Osteocyte (in vitro differentiated cells): ENCODE measurements around the gene WIZ. TPM values are rescaled to one million over a fixed set of nuclear protein-coding genes. Genes with fewer than 3 reads are reported as not detected.

Experiments used
- DNase-seq: peaks from one replicate; pipeline ENCODE4 v3.0.0; 2021; ENCODE audit warnings: mixed read lengths; ENCODE audit not compliant: unreplicated experiment; ENCODE audit errors: extremely low spot score
- H3K27ac Mint-ChIP-seq: one replicate; pipeline ENCODE4 v1.8.0; 2021; ENCODE audit warnings: mild to moderate bottlenecking, mixed read lengths; ENCODE audit not compliant: unreplicated experiment
- H3K27me3 Mint-ChIP-seq: one replicate; pipeline ENCODE4 v1.8.0; 2021; ENCODE audit warnings: mixed read lengths; ENCODE audit not compliant: unreplicated experiment
- H3K36me3 Mint-ChIP-seq: one replicate; pipeline ENCODE4 v1.8.0; 2021; ENCODE audit warnings: mixed read lengths; ENCODE audit not compliant: unreplicated experiment
- H3K4me1 Mint-ChIP-seq: one replicate; pipeline ENCODE4 v1.8.0; 2021; ENCODE audit warnings: mixed read lengths; ENCODE audit not compliant: unreplicated experiment
- H3K4me3 Mint-ChIP-seq: one replicate; pipeline ENCODE4 v1.8.0; 2021; ENCODE audit warnings: mild to moderate bottlenecking, moderate library complexity, mixed read lengths; ENCODE audit not compliant: unreplicated experiment
- H3K9me3 Mint-ChIP-seq: one replicate; pipeline ENCODE4 v1.8.0; 2021; ENCODE audit warnings: mixed read lengths; ENCODE audit not compliant: unreplicated experiment
- total RNA-seq: library from RNA; stranded (reverse); gene quantifications from 2 replicates; pipeline ENCODE4 v1.2.1, GENCODE V29; 2021
- TF ChIP-seq, protein P1 (sequence below): fragments of 200-600 bp; sonication (generic); IDR thresholded peaks from 2 replicates; pipeline ENCODE4 v1.5.0; 2021; ENCODE audit warnings: antibody characterized with exemption, mild to moderate bottlenecking, moderate library complexity

WIZ gene
- total RNA-seq, 1 donor from 2014 or later, result 55.0 TPM

DNA sequence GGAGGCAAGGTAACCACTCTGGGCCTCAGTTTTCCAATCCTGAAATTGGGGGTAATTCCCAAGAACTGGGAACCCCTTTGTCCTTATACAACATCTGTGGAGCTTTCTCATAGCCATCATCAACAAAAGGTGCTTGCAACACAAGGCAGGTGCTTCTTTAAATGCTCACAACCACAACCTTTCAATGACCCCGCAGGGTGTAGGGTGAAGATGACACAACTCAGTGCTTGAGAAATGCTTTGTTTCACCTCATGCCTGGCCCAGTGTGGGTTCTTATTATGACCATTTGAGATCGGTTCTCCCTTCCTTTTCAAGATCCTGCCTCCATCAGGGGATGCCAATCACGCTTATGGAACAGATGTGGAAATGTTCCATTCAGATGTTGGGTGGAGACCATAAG, 8.4 kb downstream of the WIZ start:
- Mint-ChIP-seq H3K27me3 (no peaks in the 10 kb centered on the region), H3K36me3 (no peaks in the 10 kb centered on the region), H3K4me1 (peaks cover 2% of the 10 kb centered on the region), H3K4me3 (no peak overlapping the region), H3K9me3 (no peaks in the 10 kb centered on the region), H3K27ac (no peak overlapping the region)
- no peak for DNase-seq
- TF ChIP-seq, protein P1, sequence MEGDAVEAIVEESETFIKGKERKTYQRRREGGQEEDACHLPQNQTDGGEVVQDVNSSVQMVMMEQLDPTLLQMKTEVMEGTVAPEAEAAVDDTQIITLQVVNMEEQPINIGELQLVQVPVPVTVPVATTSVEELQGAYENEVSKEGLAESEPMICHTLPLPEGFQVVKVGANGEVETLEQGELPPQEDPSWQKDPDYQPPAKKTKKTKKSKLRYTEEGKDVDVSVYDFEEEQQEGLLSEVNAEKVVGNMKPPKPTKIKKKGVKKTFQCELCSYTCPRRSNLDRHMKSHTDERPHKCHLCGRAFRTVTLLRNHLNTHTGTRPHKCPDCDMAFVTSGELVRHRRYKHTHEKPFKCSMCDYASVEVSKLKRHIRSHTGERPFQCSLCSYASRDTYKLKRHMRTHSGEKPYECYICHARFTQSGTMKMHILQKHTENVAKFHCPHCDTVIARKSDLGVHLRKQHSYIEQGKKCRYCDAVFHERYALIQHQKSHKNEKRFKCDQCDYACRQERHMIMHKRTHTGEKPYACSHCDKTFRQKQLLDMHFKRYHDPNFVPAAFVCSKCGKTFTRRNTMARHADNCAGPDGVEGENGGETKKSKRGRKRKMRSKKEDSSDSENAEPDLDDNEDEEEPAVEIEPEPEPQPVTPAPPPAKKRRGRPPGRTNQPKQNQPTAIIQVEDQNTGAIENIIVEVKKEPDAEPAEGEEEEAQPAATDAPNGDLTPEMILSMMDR, result no peak

DNA sequence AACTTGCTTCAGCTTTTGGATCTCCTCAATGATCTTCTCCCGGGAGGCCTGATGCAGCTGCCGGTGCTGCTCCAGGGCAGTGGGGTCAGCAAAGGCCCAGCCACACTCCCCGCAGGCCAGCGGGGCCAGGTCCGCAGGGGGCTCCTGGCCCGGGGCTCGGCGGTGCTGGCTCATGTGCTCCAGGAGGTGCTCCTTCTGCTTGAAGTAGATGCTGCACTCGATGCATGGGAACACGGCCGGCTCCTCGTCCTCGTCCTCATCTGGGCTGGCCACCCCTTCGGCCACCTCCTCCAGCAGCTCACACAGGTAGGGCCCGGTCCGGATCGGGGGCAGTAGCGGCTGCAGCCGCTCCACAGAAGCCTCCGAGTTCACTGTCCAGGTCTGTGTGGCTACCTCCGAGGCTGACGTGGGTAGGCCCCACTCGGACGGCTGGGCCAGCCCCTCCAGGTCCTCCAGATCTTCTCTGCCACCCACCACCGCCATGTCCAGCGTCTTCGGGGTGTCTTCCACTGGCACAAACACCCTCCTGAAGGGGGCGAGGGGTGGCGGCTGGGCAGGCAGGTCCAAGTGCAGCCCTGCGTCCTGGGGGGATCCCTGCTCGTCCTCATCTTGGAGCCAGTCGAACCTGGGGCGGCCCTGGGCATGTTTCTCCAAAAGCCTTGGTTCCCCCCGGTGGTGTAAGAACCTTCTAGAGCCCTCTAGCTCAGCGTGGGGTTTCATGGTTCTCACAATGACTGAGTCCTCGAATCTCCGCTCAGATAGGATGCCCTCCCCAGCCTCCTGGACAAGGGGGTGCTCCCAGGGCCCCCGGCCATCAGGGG, 9.7 kb downstream of the WIZ start:
- no peaks in the 10 kb centered on the region for H3K36me3 Mint-ChIP-seq

DNA sequence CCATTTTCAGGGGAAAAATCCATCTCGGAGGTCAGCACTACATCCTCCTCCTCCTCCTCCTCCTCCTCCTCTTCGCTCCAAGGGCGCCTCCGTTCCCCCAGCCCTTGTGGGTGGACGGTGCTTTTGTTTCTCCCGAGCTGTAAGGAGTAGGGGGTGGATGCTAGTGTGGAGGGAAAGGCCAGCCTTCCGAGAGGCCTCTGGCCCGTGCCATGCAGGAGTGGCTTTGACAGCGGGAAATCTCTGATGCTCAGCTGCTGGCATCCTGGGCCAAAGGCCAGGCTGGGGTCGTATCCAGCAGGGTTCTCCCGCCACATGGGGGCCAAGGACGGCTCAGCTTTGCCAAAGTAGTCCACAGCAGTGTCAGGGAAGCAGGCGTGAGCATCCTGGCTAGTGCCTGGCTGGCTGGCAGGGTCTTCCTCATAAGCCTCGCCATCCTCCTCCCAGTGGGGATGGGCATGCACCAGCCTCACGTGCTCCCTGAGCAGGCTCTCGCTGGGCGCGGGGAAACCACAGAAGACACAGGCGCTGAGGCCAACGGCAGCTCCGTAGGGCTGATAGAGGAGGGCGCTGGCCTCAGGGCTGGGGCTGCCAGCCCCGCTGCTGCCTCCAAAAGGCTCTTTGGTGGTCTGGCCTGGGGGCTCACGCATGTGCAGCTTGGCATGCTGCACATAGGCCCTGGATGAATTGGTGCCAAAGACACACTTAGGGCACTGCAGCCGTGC, 10.5 kb downstream of the WIZ start:
- H3K4me1 Mint-ChIP-seq, result peaks cover 2% of the 10 kb centered on the region
- no peaks in the 10 kb centered on the region for H3K9me3 Mint-ChIP-seq
- TF ChIP-seq, protein P1, result no peak
- DNase-seq, result no peak
- H3K27me3 Mint-ChIP-seq, result no peaks in the 10 kb centered on the region
- no peaks in the 10 kb centered on the region for H3K36me3 Mint-ChIP-seq
- H3K4me3 Mint-ChIP-seq, result no peak overlapping the region
- no peak overlapping the region for H3K27ac Mint-ChIP-seq

More for the DNA sequence above, 9.7 kb downstream of the WIZ start:
- TF ChIP-seq, protein P1, result no peak
- DNase-seq, result no peak
- Mint-ChIP-seq H3K9me3 (no peaks in the 10 kb centered on the region), H3K27me3 (no peaks in the 10 kb centered on the region), H3K4me3 (no peak overlapping the region), H3K4me1 (peaks cover 2% of the 10 kb centered on the region), H3K27ac (no peak overlapping the region)

DNA sequence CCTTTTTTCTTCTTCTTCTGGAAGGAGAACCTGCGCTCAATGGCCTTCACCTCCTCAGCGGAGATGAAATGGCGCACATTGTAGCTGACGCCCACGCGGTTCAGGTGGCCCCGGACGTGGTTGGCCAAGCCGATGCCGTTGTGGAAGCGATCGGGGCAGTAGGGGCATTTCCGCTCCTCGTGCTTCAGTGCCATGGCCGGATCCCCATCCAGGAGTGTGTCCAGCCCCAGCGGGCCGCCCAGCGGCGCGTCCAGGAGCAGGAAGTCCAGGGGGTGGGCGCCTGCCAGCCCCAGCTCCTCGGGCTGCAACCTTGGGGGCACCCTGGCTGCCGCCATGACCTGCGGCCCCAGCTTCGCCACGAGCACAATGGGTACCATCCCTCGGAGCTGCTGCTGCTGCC, 11.2 kb downstream of the WIZ start:
- H3K27ac Mint-ChIP-seq, result no peak overlapping the region
- no peak overlapping the region for H3K4me3 Mint-ChIP-seq
- no peaks in the 10 kb centered on the region for H3K36me3 Mint-ChIP-seq
- TF ChIP-seq, protein P1, result no peak
- H3K27me3 Mint-ChIP-seq, result no peaks in the 10 kb centered on the region
- DNase-seq, result no peak
- H3K4me1 Mint-ChIP-seq, result peaks cover 2% of the 10 kb centered on the region
- no peaks in the 10 kb centered on the region for H3K9me3 Mint-ChIP-seq

DNA sequence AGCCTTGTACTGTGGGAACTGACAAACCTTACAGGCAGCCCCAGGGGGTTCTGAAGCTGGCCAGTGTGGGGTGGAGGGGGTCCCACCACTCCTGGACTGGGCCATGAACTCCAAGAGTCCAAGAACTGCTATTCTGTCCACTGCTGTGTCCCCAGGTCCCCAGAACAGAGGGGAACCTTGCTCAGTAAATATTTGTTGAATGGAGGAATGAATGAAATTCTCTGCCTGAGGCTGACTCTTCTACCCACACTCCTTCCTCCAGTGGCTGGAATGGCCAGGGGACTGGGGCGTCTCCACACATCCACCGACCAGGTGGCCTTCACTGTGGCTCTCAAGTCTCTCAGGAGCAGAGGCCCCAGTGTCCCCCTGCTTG, 11.6 kb downstream of the WIZ start:
- no peak overlapping the region for H3K27ac Mint-ChIP-seq
- TF ChIP-seq, protein P1, result no peak
- no peaks in the 10 kb centered on the region for H3K9me3 Mint-ChIP-seq
- no peaks in the 10 kb centered on the region for H3K36me3 Mint-ChIP-seq
- H3K27me3 Mint-ChIP-seq, result no peaks in the 10 kb centered on the region
- H3K4me3 Mint-ChIP-seq, result no peak overlapping the region
- H3K4me1 Mint-ChIP-seq, result peaks cover 7% of the 10 kb centered on the region
- DNase-seq, result no peak
